ENCODE results near the gene CAPRIN1. TPM values are rescaled to one million over a fixed set of nuclear protein-coding genes. Genes with fewer than 3 reads are reported as not detected.

CAPRIN1 gene
- total RNA-seq, 2 experiments from 2014 or later, result 202 to 221 TPM

Other genes with a start within 250 kb of the CAPRIN1 start
- gene LMO2, start 159.7 kb upstream of the CAPRIN1 start, total RNA-seq, result not detected
- gene NAT10, start 53.9 kb downstream of the CAPRIN1 start, total RNA-seq, result 10 to 100 TPM; 73.4 to 82.2 TPM

Measured in activated CD4-positive, alpha-beta T cell treated with anti-CD3 and anti-CD28 coated beads, Interleukin-2, amount 10 ng/mL, durations not matched to agents 7 days and 5 days (primary cell).